Liver (tissue), 9 donors: Measurements from ENCODE around the gene CWH43. TPM values are rescaled to one million over a fixed set of nuclear protein-coding genes. Genes with fewer than 3 reads are reported as not detected.
A peak's percentile ranks its signal among the peaks of the same experiment; 100 is the strongest.

Source experiments
- DNase-seq: peaks from one replicate; pipeline ENCODE4 v3.0.0-alpha.2; 2017; ENCODE audit warnings: low spot score
- H3K27ac ChIP-seq, 2 donors: one replicate each; pipeline ENCODE4 v1.7.0; 2013; ENCODE audit warnings: inconsistent platforms in 2 of 2, low read length in 2 of 2, control low read depth in 1 of 2, low read depth in 1 of 2, mild to moderate bottlenecking in 1 of 2
- H3K27me3 ChIP-seq, 4 donors: one replicate each; pipeline versions ENCODE4 v1.6.1 to v1.7.0; 2013; ENCODE audit warnings: low read length in 3 of 4, inconsistent platforms in 1 of 4, mild to moderate bottlenecking in 1 of 4, moderate library complexity in 1 of 4; ENCODE audit not compliant: control insufficient read depth in 4 of 4, insufficient read depth in 4 of 4
- H3K36me3 ChIP-seq, 4 donors: one replicate each; pipeline versions ENCODE4 v1.6.1 to v1.7.0; 2013; ENCODE audit warnings: low read length in 3 of 4, mild to moderate bottlenecking in 3 of 4, low read depth in 1 of 4, moderate library complexity in 1 of 4; ENCODE audit not compliant: control insufficient read depth in 4 of 4, insufficient read depth in 3 of 4
- H3K4me1 ChIP-seq, 4 donors: one replicate each; pipeline versions ENCODE4 v1.6.1 to v1.7.0; 2013; ENCODE audit warnings: low read length in 3 of 4, mild to moderate bottlenecking in 3 of 4, moderate library complexity in 1 of 4; ENCODE audit not compliant: control insufficient read depth in 4 of 4, insufficient read depth in 4 of 4
- H3K4me3 ChIP-seq, 3 donors: one replicate each; pipeline versions ENCODE4 v1.6.1 to v1.7.0; 2013; ENCODE audit warnings: low read length in 3 of 3, control low read depth in 1 of 3, low read depth in 1 of 3, mild to moderate bottlenecking in 1 of 3
- H3K9ac ChIP-seq, 2 donors: one replicate each; pipeline ENCODE4 v1.7.0; 2013; ENCODE audit warnings: low read length in 2 of 2, mild to moderate bottlenecking in 2 of 2, moderate library complexity in 2 of 2, control low read depth in 1 of 2, low read depth in 1 of 2
- H3K9me3 ChIP-seq, 4 donors: one replicate each; pipeline versions ENCODE4 v1.6.1 to v1.7.0; 2013; ENCODE audit warnings: low read length in 3 of 4; ENCODE audit not compliant: control insufficient read depth in 4 of 4
- ATF3 ChIP-seq: IDR thresholded peaks from 2 replicates; pipeline ENCODE4 v1.6.1; 2016; ENCODE audit warnings: antibody characterized with exemption
- CTCF ChIP-seq: fragments of 150-350 bp; IDR thresholded peaks from 2 replicates; pipeline ENCODE4 v1.5.1; 2017; ENCODE audit warnings: improper control_type of control experiment, low read depth, low read length; ENCODE audit not compliant: missing input control
- EGR1 ChIP-seq, 2 donors: IDR thresholded peaks; 2 replicates each; pipeline ENCODE4 v1.6.1; 2016 to 2018; ENCODE audit warnings: antibody characterized with exemption in 2 of 2, low read depth in 2 of 2
- FOXA1 ChIP-seq: IDR thresholded peaks from 2 replicates; pipeline ENCODE4 v1.6.1; 2016; ENCODE audit warnings: antibody characterized with exemption
- FOXA2 ChIP-seq: IDR thresholded peaks from 2 replicates; pipeline ENCODE4 v1.6.1; 2016; ENCODE audit warnings: antibody characterized with exemption
- GABPA ChIP-seq, 2 donors: IDR thresholded peaks in 1 of 2; conservative IDR thresholded peaks in 1 of 2; 2 replicates each; pipeline ENCODE4 v1.6.1; 2016; ENCODE audit warnings: antibody characterized with exemption in 2 of 2, mild to moderate bottlenecking in 1 of 2, moderate library complexity in 1 of 2
- HNF4A ChIP-seq, 2 donors: conservative IDR thresholded peaks; 2 replicates each; pipeline ENCODE4 v1.6.1; 2016; ENCODE audit warnings: antibody characterized with exemption in 2 of 2, mild to moderate bottlenecking in 2 of 2
- HNF4G ChIP-seq: IDR thresholded peaks from 2 replicates; pipeline ENCODE4 v1.6.1; 2016; ENCODE audit warnings: antibody characterized with exemption
- JUND ChIP-seq, 2 donors: IDR thresholded peaks; 2 replicates each; pipeline ENCODE4 v1.6.1; 2016; ENCODE audit warnings: antibody characterized with exemption in 2 of 2
- MAX ChIP-seq: IDR thresholded peaks from 2 replicates; pipeline ENCODE4 v1.6.1; 2016; ENCODE audit warnings: antibody characterized with exemption
- NR2F2 ChIP-seq: IDR thresholded peaks from 2 replicates; pipeline ENCODE4 v1.6.1; 2016; ENCODE audit warnings: antibody characterized with exemption
- RAD21 ChIP-seq, 2 donors: IDR thresholded peaks; 2 replicates each; pipeline ENCODE4 v1.6.1; 2016; ENCODE audit warnings: antibody characterized with exemption in 2 of 2, mild to moderate bottlenecking in 2 of 2
- REST ChIP-seq: IDR thresholded peaks from 2 replicates; pipeline ENCODE4 v1.6.1; 2016; ENCODE audit warnings: antibody characterized with exemption, mild to moderate bottlenecking
- RXRA ChIP-seq, 2 donors: IDR thresholded peaks; 2 replicates each; pipeline ENCODE4 v1.6.1; 2017 to 2018; ENCODE audit warnings: antibody characterized with exemption in 2 of 2, mild to moderate bottlenecking in 1 of 2
- SP1 ChIP-seq: IDR thresholded peaks from 2 replicates; pipeline ENCODE4 v1.6.1; 2018; ENCODE audit warnings: antibody characterized with exemption, mild to moderate bottlenecking
- TAF1 ChIP-seq: conservative IDR thresholded peaks from 2 replicates; pipeline ENCODE4 v1.6.1; 2016; ENCODE audit warnings: antibody characterized with exemption, mild to moderate bottlenecking
- YY1 ChIP-seq: IDR thresholded peaks from 2 replicates; pipeline ENCODE4 v1.6.1; 2016; ENCODE audit warnings: antibody characterized with exemption, mild to moderate bottlenecking
- WGBS: extraction: QIAGEN DNeasy Blood & Tissue Kit; methylation state at CpG from one replicate; pipeline ENCODE4 v1.1.7; 2013; 5-methylcytosine and 5-hydroxymethylcytosine counted together
- polyA plus RNA-seq, 2 donors: library from polyadenylated mRNA; stranded (reverse) in 1 of 2; unstranded in 1 of 2; fragments of 200-250 nt in 1 of 2; fragments of >200 nt in 1 of 2; fragmentation: Nextera tagmentation in 1 of 2; extraction: Ambion mirVana in 1 of 2; gene quantifications; one replicate each; pipeline versions ENCODE4 v1.2.1 to v1.2.3, GENCODE V29; 2013 to 2015
- total RNA-seq, 2 donors: library from RNA; depleted of rRNA; stranded (reverse); fragments of >200 nt; gene quantifications; one replicate each; pipeline ENCODE4 v1.2.3, GENCODE V29; 2014
- donor health status: healthy.
- donor health status: healthy.
- donor health status: healthy.
- donor health status: healthy.
- donor health status: healthy.

CWH43 gene
- total and polyA plus RNA-seq, 4 donors: 0.08 to 0.13 (median 0.10) TPM; not detected in 1

- 22% methylated on average over 11 of the region's 11 CpGs for WGBS
These were observed 46.5 kb downstream of the CWH43 start for GRCh38 chr4:49032440-49033161.

GRCh38 chr4:49036528-49036927 is 50.5 kb downstream of the CWH43 start:
- Histone ChIP-seq H3K4me1 (peaks cover 0 to 6% (median under 1%) of the 10 kb centered on the region in 4 donors), H3K36me3 (no peaks in the 10 kb centered on the region), H3K27me3 (no peaks in the 10 kb centered on the region), H3K9ac (no peak overlapping the region), H3K4me3 (no peak overlapping the region), H3K9me3 (no peaks in the 10 kb centered on the region), H3K27ac (no peak overlapping the region)
- DNase-seq: no peak
- TF ChIP-seq GABPA (IDR thresholded peaks at IDR 0.05 in 1 of 2, conservative IDR thresholded peaks at IDR 0.05 in 1 of 2) (no peak), MAX (no peak), FOXA1 (no peak), FOXA2 (no peak), EGR1 (IDR thresholded peaks at IDR 0.05; ENCODE audit: low read depth in 2 of 2) (no peak), REST (no peak), HNF4A (conservative IDR thresholded peaks at IDR 0.05) (no peak), CTCF (no peak), RXRA (IDR thresholded peaks at IDR 0.05) (no peak), JUND (IDR thresholded peaks at IDR 0.05) (no peak), TAF1 (no peak), ATF3 (no peak), NR2F2 (no peak), HNF4G (no peak), SP1 (no peak), YY1 (no peak), RAD21 (IDR thresholded peaks at IDR 0.05) (no peak)
- 48% methylated on average over 3 of the region's 3 CpGs for WGBS

More at GRCh38 chr4:49032440-49033161, 46.5 kb downstream of the CWH43 start:
- Histone ChIP-seq H3K36me3 (no peaks in the 10 kb centered on the region), H3K27me3 (no peaks in the 10 kb centered on the region), H3K9me3 (no peaks in the 10 kb centered on the region), H3K4me3 (no peak overlapping the region), H3K9ac (no peak overlapping the region), H3K4me1 (peaks cover 0 to 6% (median under 1%) of the 10 kb centered on the region in 4 donors), H3K27ac (no peak overlapping the region)
- DNase-seq: no peak
- TF ChIP-seq RAD21 (IDR thresholded peaks at IDR 0.05) (peak; percentile 83 to 87), FOXA1 (no peak), CTCF (peak; percentile 59)
